ENCODE results near the gene RCBTB1.

The RCBTB1 gene

GRCh38 chr13:49549289-49549688 is 36.1 kb downstream of the RCBTB1 start:
- peaks cover 19% of the 10 kb centered on the region for H3K36me3 ChIP-seq (ENCODE audit: control insufficient read depth, low read depth, low read length)
- no peaks in the 10 kb centered on the region for H3K9me3 ChIP-seq (ENCODE audit: control insufficient read depth, low read depth, low read length)
- no peaks in the 10 kb centered on the region for H3K4me1 ChIP-seq (ENCODE audit: control insufficient read depth, low read depth, low read length)

GRCh38 chr13:49546561-49546960 is 38.8 kb downstream of the RCBTB1 start:
- Histone ChIP-seq H3K4me3 (ENCODE audit: low read length) (no peak overlapping the region), H3K4me1 (ENCODE audit: control insufficient read depth, low read depth, low read length) (no peaks in the 10 kb centered on the region), H3K9me3 (ENCODE audit: control insufficient read depth, low read depth, low read length) (no peaks in the 10 kb centered on the region), H3K36me3 (ENCODE audit: control insufficient read depth, low read depth, low read length) (peaks cover 32% of the 10 kb centered on the region), H3K27me3 (ENCODE audit: control insufficient read depth, insufficient read depth, low read length) (no peaks in the 10 kb centered on the region), H3K9ac (ENCODE audit: low read length) (no peak overlapping the region), H3K27ac (ENCODE audit: low read length) (no peak overlapping the region)

More at GRCh38 chr13:49549289-49549688, 36.1 kb downstream of the RCBTB1 start:
- H3K27me3 ChIP-seq (ENCODE audit: control insufficient read depth, insufficient read depth, low read length), result no peaks in the 10 kb centered on the region
- no peak overlapping the region for H3K4me3 ChIP-seq (ENCODE audit: low read length)
- H3K9ac ChIP-seq (ENCODE audit: low read length), result no peak overlapping the region
- H3K27ac ChIP-seq (ENCODE audit: low read length), result no peak overlapping the region

- Histone ChIP-seq H3K27me3 (ENCODE audit: control insufficient read depth, insufficient read depth, low read length) (no peaks in the 10 kb centered on the region), H3K4me1 (ENCODE audit: control insufficient read depth, low read depth, low read length) (no peaks in the 10 kb centered on the region), H3K4me3 (ENCODE audit: low read length) (no peak overlapping the region), H3K9ac (ENCODE audit: low read length) (no peak overlapping the region), H3K36me3 (ENCODE audit: control insufficient read depth, low read depth, low read length) (peaks cover 38% of the 10 kb centered on the region), H3K9me3 (ENCODE audit: control insufficient read depth, low read depth, low read length) (no peaks in the 10 kb centered on the region), H3K27ac (ENCODE audit: low read length) (no peak overlapping the region)
Observed at GRCh38 chr13:49545661-49546060, 39.7 kb downstream of the RCBTB1 start.

GRCh38 chr13:49543656-49544055 is 41.7 kb downstream of the RCBTB1 start:
- Histone ChIP-seq H3K27me3 (ENCODE audit: control insufficient read depth, insufficient read depth, low read length) (no peaks in the 10 kb centered on the region), H3K4me1 (ENCODE audit: control insufficient read depth, low read depth, low read length) (no peaks in the 10 kb centered on the region), H3K36me3 (ENCODE audit: control insufficient read depth, low read depth, low read length) (peaks cover 41% of the 10 kb centered on the region), H3K4me3 (ENCODE audit: low read length) (no peak overlapping the region), H3K9me3 (ENCODE audit: control insufficient read depth, low read depth, low read length) (no peaks in the 10 kb centered on the region), H3K27ac (ENCODE audit: low read length) (no peak overlapping the region), H3K9ac (ENCODE audit: low read length) (no peak overlapping the region)

GRCh38 chr13:49540552-49540951 is 44.8 kb downstream of the RCBTB1 start:
- H3K9me3 ChIP-seq (ENCODE audit: control insufficient read depth, low read depth, low read length), result no peaks in the 10 kb centered on the region
- no peak overlapping the region for H3K9ac ChIP-seq (ENCODE audit: low read length)

GRCh38 chr13:49539746-49540145 is 45.6 kb downstream of the RCBTB1 start:
- Histone ChIP-seq H3K4me1 (ENCODE audit: control insufficient read depth, low read depth, low read length) (no peaks in the 10 kb centered on the region), H3K27ac (ENCODE audit: low read length) (no peak overlapping the region), H3K36me3 (ENCODE audit: control insufficient read depth, low read depth, low read length) (peaks cover 30% of the 10 kb centered on the region), H3K9ac (ENCODE audit: low read length) (no peak overlapping the region), H3K4me3 (ENCODE audit: low read length) (no peak overlapping the region), H3K9me3 (ENCODE audit: control insufficient read depth, low read depth, low read length) (no peaks in the 10 kb centered on the region), H3K27me3 (ENCODE audit: control insufficient read depth, insufficient read depth, low read length) (no peaks in the 10 kb centered on the region)

More at GRCh38 chr13:49540552-49540951, 44.8 kb downstream of the RCBTB1 start:
- Histone ChIP-seq H3K4me3 (ENCODE audit: low read length) (no peak overlapping the region), H3K27ac (ENCODE audit: low read length) (no peak overlapping the region), H3K27me3 (ENCODE audit: control insufficient read depth, insufficient read depth, low read length) (no peaks in the 10 kb centered on the region), H3K36me3 (ENCODE audit: control insufficient read depth, low read depth, low read length) (peaks cover 34% of the 10 kb centered on the region), H3K4me1 (ENCODE audit: control insufficient read depth, low read depth, low read length) (no peaks in the 10 kb centered on the region)

GRCh38 chr13:49539313-49539712 is 46.0 kb downstream of the RCBTB1 start:
- no peaks in the 10 kb centered on the region for H3K9me3 ChIP-seq (ENCODE audit: control insufficient read depth, low read depth, low read length)

GRCh38 chr13:49538404-49538803 is 47.0 kb downstream of the RCBTB1 start:
- Histone ChIP-seq H3K4me3 (ENCODE audit: low read length) (no peak overlapping the region), H3K9me3 (ENCODE audit: control insufficient read depth, low read depth, low read length) (no peaks in the 10 kb centered on the region), H3K4me1 (ENCODE audit: control insufficient read depth, low read depth, low read length) (no peaks in the 10 kb centered on the region), H3K27me3 (ENCODE audit: control insufficient read depth, insufficient read depth, low read length) (no peaks in the 10 kb centered on the region), H3K36me3 (ENCODE audit: control insufficient read depth, low read depth, low read length) (peaks cover 26% of the 10 kb centered on the region), H3K9ac (ENCODE audit: low read length) (no peak overlapping the region), H3K27ac (ENCODE audit: low read length) (no peak overlapping the region)

More at GRCh38 chr13:49539313-49539712, 46.0 kb downstream of the RCBTB1 start:
- no peaks in the 10 kb centered on the region for H3K4me1 ChIP-seq (ENCODE audit: control insufficient read depth, low read depth, low read length)
- no peaks in the 10 kb centered on the region for H3K27me3 ChIP-seq (ENCODE audit: control insufficient read depth, insufficient read depth, low read length)
- no peak overlapping the region for H3K4me3 ChIP-seq (ENCODE audit: low read length)
- no peak overlapping the region for H3K27ac ChIP-seq (ENCODE audit: low read length)
- peaks cover 26% of the 10 kb centered on the region for H3K36me3 ChIP-seq (ENCODE audit: control insufficient read depth, low read depth, low read length)
- H3K9ac ChIP-seq (ENCODE audit: low read length), result no peak overlapping the region

- no peak overlapping the region for H3K9ac ChIP-seq (ENCODE audit: low read length)
- H3K4me3 ChIP-seq (ENCODE audit: low read length), result no peak overlapping the region
- H3K27me3 ChIP-seq (ENCODE audit: control insufficient read depth, insufficient read depth, low read length), result no peaks in the 10 kb centered on the region
- H3K4me1 ChIP-seq (ENCODE audit: control insufficient read depth, low read depth, low read length), result no peaks in the 10 kb centered on the region
- H3K27ac ChIP-seq (ENCODE audit: low read length), result no peak overlapping the region
- no peaks in the 10 kb centered on the region for H3K9me3 ChIP-seq (ENCODE audit: control insufficient read depth, low read depth, low read length)
- H3K36me3 ChIP-seq (ENCODE audit: control insufficient read depth, low read depth, low read length), result peaks cover 17% of the 10 kb centered on the region
Observed at GRCh38 chr13:49536144-49536873, 49.0 kb downstream of the RCBTB1 start.

GRCh38 chr13:49533591-49534269 is 51.6 kb downstream of the RCBTB1 start:
- Histone ChIP-seq H3K4me1 (ENCODE audit: control insufficient read depth, low read depth, low read length) (no peaks in the 10 kb centered on the region), H3K9ac (ENCODE audit: low read length) (no peak overlapping the region), H3K27me3 (ENCODE audit: control insufficient read depth, insufficient read depth, low read length) (no peaks in the 10 kb centered on the region), H3K36me3 (ENCODE audit: control insufficient read depth, low read depth, low read length) (peaks cover 10% of the 10 kb centered on the region), H3K27ac (ENCODE audit: low read length) (no peak overlapping the region), H3K9me3 (ENCODE audit: control insufficient read depth, low read depth, low read length) (no peaks in the 10 kb centered on the region), H3K4me3 (ENCODE audit: low read length) (no peak overlapping the region)

- no peak overlapping the region for H3K9ac ChIP-seq (ENCODE audit: low read length)
- no peaks in the 10 kb centered on the region for H3K27me3 ChIP-seq (ENCODE audit: control insufficient read depth, insufficient read depth, low read length)
- no peaks in the 10 kb centered on the region for H3K4me1 ChIP-seq (ENCODE audit: control insufficient read depth, low read depth, low read length)
- no peak overlapping the region for H3K4me3 ChIP-seq (ENCODE audit: low read length)
- H3K9me3 ChIP-seq (ENCODE audit: control insufficient read depth, low read depth, low read length), result no peaks in the 10 kb centered on the region
- H3K36me3 ChIP-seq (ENCODE audit: control insufficient read depth, low read depth, low read length), result peaks cover 13% of the 10 kb centered on the region
- no peak overlapping the region for H3K27ac ChIP-seq (ENCODE audit: low read length)
Observed at GRCh38 chr13:49533011-49533410, 52.3 kb downstream of the RCBTB1 start.

GRCh38 chr13:49532593-49532992 is 52.8 kb downstream of the RCBTB1 start:
- Histone ChIP-seq H3K4me3 (ENCODE audit: low read length) (no peak overlapping the region), H3K36me3 (ENCODE audit: control insufficient read depth, low read depth, low read length) (peaks cover 13% of the 10 kb centered on the region), H3K27me3 (ENCODE audit: control insufficient read depth, insufficient read depth, low read length) (no peaks in the 10 kb centered on the region), H3K27ac (ENCODE audit: low read length) (no peak overlapping the region), H3K4me1 (ENCODE audit: control insufficient read depth, low read depth, low read length) (no peaks in the 10 kb centered on the region), H3K9me3 (ENCODE audit: control insufficient read depth, low read depth, low read length) (no peaks in the 10 kb centered on the region), H3K9ac (ENCODE audit: low read length) (no peak overlapping the region)
